ENCODE measurements around the gene ZCCHC14.

The ZCCHC14 gene

GRCh38 chr16:87435372-87436224 lies 57.2 kb downstream of the ZCCHC14 start:
- H3K9me3 ChIP-seq (ENCODE audit: insufficient read depth, low read length) = no peaks in the 10 kb centered on the region
- H2AFZ ChIP-seq (ENCODE audit: low read depth, low read length, severe bottlenecking) = no peak overlapping the region
- no peaks in the 10 kb centered on the region for H3K9me2 ChIP-seq (replicated peaks; ENCODE audit: insufficient read depth, low read length)
- no peak overlapping the region for H3K4me3 ChIP-seq (ENCODE audit: insufficient read depth, low read length, poor library complexity, severe bottlenecking)
- H3F3A ChIP-seq (ENCODE audit: insufficient read depth) = no peaks in the 10 kb centered on the region
- TF ChIP-seq EZH2phosphoT487 (conservative IDR thresholded peaks at IDR 0.05; ENCODE audit: low read length) = no peak
- TF ChIP-seq, protein P1, sequence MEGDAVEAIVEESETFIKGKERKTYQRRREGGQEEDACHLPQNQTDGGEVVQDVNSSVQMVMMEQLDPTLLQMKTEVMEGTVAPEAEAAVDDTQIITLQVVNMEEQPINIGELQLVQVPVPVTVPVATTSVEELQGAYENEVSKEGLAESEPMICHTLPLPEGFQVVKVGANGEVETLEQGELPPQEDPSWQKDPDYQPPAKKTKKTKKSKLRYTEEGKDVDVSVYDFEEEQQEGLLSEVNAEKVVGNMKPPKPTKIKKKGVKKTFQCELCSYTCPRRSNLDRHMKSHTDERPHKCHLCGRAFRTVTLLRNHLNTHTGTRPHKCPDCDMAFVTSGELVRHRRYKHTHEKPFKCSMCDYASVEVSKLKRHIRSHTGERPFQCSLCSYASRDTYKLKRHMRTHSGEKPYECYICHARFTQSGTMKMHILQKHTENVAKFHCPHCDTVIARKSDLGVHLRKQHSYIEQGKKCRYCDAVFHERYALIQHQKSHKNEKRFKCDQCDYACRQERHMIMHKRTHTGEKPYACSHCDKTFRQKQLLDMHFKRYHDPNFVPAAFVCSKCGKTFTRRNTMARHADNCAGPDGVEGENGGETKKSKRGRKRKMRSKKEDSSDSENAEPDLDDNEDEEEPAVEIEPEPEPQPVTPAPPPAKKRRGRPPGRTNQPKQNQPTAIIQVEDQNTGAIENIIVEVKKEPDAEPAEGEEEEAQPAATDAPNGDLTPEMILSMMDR (IDR thresholded peaks at IDR 0.05; ENCODE audit: insufficient read depth, low read length, poor library complexity, severe bottlenecking) = no peak
- H3K79me2 ChIP-seq (ENCODE audit: insufficient read depth, low read length) = no peaks in the 10 kb centered on the region
- no peaks in the 10 kb centered on the region for H4K20me1 ChIP-seq (ENCODE audit: low read depth, low read length)
- H3K27me3 ChIP-seq (ENCODE audit: low read length) = no peaks in the 10 kb centered on the region
- no peak overlapping the region for H3K9ac ChIP-seq (ENCODE audit: low read length)
- no peak overlapping the region for H3K4me2 ChIP-seq (ENCODE audit: low read depth, low read length, poor library complexity, severe bottlenecking)
- no peak overlapping the region for H3K27ac ChIP-seq (ENCODE audit: low read depth, low read length)
- no peaks in the 10 kb centered on the region for H3K36me3 ChIP-seq (ENCODE audit: low read length)

DNA sequence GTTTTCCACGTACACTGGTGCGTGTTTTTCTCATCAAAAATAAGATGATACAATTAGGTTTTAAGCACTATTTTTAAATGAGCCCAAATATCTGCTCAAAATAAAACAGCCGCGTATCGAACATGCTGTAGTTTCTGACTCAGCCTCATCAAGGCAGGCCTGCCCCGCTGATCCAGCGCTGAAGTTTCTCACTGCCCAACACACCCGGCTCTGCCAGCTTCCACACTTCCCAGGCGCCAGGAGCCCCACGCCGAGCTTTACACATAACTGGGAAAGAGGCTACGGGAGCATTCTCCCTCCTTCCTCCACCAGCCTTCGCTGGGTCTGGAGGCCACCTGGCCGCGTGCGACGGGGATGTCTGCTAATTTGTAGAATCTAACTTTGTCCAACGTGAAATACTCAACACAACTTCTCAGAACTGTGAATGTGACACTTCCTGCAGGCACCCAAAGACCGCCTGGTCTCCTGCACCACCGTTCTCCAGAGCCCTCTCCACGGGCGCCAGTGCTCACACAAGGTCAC lies 58.6 kb downstream of the ZCCHC14 start:
- no peaks in the 10 kb centered on the region for H3K9me2 ChIP-seq (replicated peaks; ENCODE audit: insufficient read depth, low read length)
- H3K79me2 ChIP-seq (ENCODE audit: insufficient read depth, low read length) = no peaks in the 10 kb centered on the region
- no peak overlapping the region for H3K9ac ChIP-seq (ENCODE audit: low read length)
- no peak overlapping the region for H2AFZ ChIP-seq (ENCODE audit: low read depth, low read length, severe bottlenecking)
- no peaks in the 10 kb centered on the region for H3K27me3 ChIP-seq (ENCODE audit: low read length)
- no peaks in the 10 kb centered on the region for H3K9me3 ChIP-seq (ENCODE audit: insufficient read depth, low read length)
- no peaks in the 10 kb centered on the region for H3F3A ChIP-seq (ENCODE audit: insufficient read depth)
- no peaks in the 10 kb centered on the region for H4K20me1 ChIP-seq (ENCODE audit: low read depth, low read length)
- H3K4me2 ChIP-seq (ENCODE audit: low read depth, low read length, poor library complexity, severe bottlenecking) = no peak overlapping the region
- H3K27ac ChIP-seq (ENCODE audit: low read depth, low read length) = no peak overlapping the region
- no peak for TF ChIP-seq EZH2phosphoT487 (conservative IDR thresholded peaks at IDR 0.05; ENCODE audit: low read length)
- TF ChIP-seq, protein P1 (IDR thresholded peaks at IDR 0.05; ENCODE audit: insufficient read depth, low read length, poor library complexity, severe bottlenecking) = no peak
- no peak overlapping the region for H3K4me3 ChIP-seq (ENCODE audit: insufficient read depth, low read length, poor library complexity, severe bottlenecking)
- H3K36me3 ChIP-seq (ENCODE audit: low read length) = no peaks in the 10 kb centered on the region

GRCh38 chr16:87432330-87432915 lies 60.4 kb downstream of the ZCCHC14 start:
- no peaks in the 10 kb centered on the region for H3K27me3 ChIP-seq (ENCODE audit: low read length)
- no peaks in the 10 kb centered on the region for H3K9me2 ChIP-seq (replicated peaks; ENCODE audit: insufficient read depth, low read length)
- H4K20me1 ChIP-seq (ENCODE audit: low read depth, low read length) = no peaks in the 10 kb centered on the region
- no peak overlapping the region for H2AFZ ChIP-seq (ENCODE audit: low read depth, low read length, severe bottlenecking)
- no peaks in the 10 kb centered on the region for H3K36me3 ChIP-seq (ENCODE audit: low read length)
- H3K4me3 ChIP-seq (ENCODE audit: insufficient read depth, low read length, poor library complexity, severe bottlenecking) = no peak overlapping the region
- no peak overlapping the region for H3K9ac ChIP-seq (ENCODE audit: low read length)
- no peaks in the 10 kb centered on the region for H3F3A ChIP-seq (ENCODE audit: insufficient read depth)
- TF ChIP-seq, protein P1 (IDR thresholded peaks at IDR 0.05; ENCODE audit: insufficient read depth, low read length, poor library complexity, severe bottlenecking) = no peak
- TF ChIP-seq EZH2phosphoT487 (conservative IDR thresholded peaks at IDR 0.05; ENCODE audit: low read length) = no peak
- no peak overlapping the region for H3K4me2 ChIP-seq (ENCODE audit: low read depth, low read length, poor library complexity, severe bottlenecking)
- H3K9me3 ChIP-seq (ENCODE audit: insufficient read depth, low read length) = no peaks in the 10 kb centered on the region
- no peak overlapping the region for H3K27ac ChIP-seq (ENCODE audit: low read depth, low read length)
- no peaks in the 10 kb centered on the region for H3K79me2 ChIP-seq (ENCODE audit: insufficient read depth, low read length)
